Lung (tissue), 12 donors: Measurements from ENCODE around the gene LRP1. TPM values are rescaled to one million over a fixed set of nuclear protein-coding genes. Genes with fewer than 3 reads are reported as not detected.
A peak's percentile ranks its signal among the peaks of the same experiment; 100 is the strongest.

ENCODE experiments used
- ATAC-seq: fragments of 200-7000 bp; cut with Tn5 transposase; one replicate; pipeline ENCODE4 v1.9.1; 2020; ENCODE audit warnings: moderate number of reproducible peaks; ENCODE audit not compliant: insufficient read depth, low FRiP score
- DNase-seq, 3 donors: peaks; one replicate each; pipeline ENCODE4 v3.0.0-alpha.2; 2013 to 2017
- H3K27ac ChIP-seq, 2 donors: one replicate each; pipeline ENCODE4 v1.5.1; 2013; ENCODE audit warnings: mild to moderate bottlenecking in 2 of 2, moderate library complexity in 2 of 2, control low read depth in 1 of 2, inconsistent platforms in 1 of 2, low read depth in 1 of 2, low read length in 1 of 2
- H3K27me3 ChIP-seq, 3 donors: one replicate each; pipeline ENCODE4 v1.5.1; 2013; ENCODE audit warnings: low read length in 2 of 3; ENCODE audit not compliant: control insufficient read depth in 3 of 3, insufficient read depth in 3 of 3
- H3K36me3 ChIP-seq, 4 donors: one replicate each; pipeline ENCODE4 v1.5.1; 2013; ENCODE audit warnings: low read length in 4 of 4, mild to moderate bottlenecking in 1 of 4, moderate library complexity in 1 of 4; ENCODE audit not compliant: control insufficient read depth in 4 of 4, insufficient read depth in 4 of 4
- H3K4me1 ChIP-seq, 5 donors: one replicate each; pipeline ENCODE4 v1.5.1; 2013; ENCODE audit warnings: low read length in 5 of 5, mild to moderate bottlenecking in 2 of 5, moderate library complexity in 1 of 5; ENCODE audit not compliant: control insufficient read depth in 5 of 5, insufficient read depth in 5 of 5
- H3K4me3 ChIP-seq: one replicate; pipeline ENCODE4 v1.5.1; 2013; ENCODE audit warnings: mild to moderate bottlenecking, control low read depth, moderate library complexity
- H3K9ac ChIP-seq, 2 donors: one replicate each; pipeline ENCODE4 v1.5.1; 2013; ENCODE audit warnings: low read length in 2 of 2, control low read depth in 1 of 2; ENCODE audit not compliant: insufficient read depth in 1 of 2
- H3K9me3 ChIP-seq, 4 donors: one replicate each; pipeline ENCODE4 v1.5.1; 2013; ENCODE audit warnings: low read length in 3 of 4, mild to moderate bottlenecking in 1 of 4, moderate library complexity in 1 of 4; ENCODE audit not compliant: control insufficient read depth in 4 of 4, insufficient read depth in 3 of 4
- CTCF ChIP-seq: IDR thresholded peaks from 2 replicates; pipeline ENCODE4 v1.5.1; 2012; ENCODE audit warnings: mild to moderate bottlenecking; ENCODE audit errors: control extremely low read depth, extremely low read depth
- WGBS, 2 donors: extraction: QIAGEN DNeasy Blood & Tissue Kit; methylation state at CpG; one replicate each; pipeline ENCODE4 v1.1.7; 2013; 5-methylcytosine and 5-hydroxymethylcytosine counted together
- polyA plus RNA-seq, 2 donors: library from polyadenylated mRNA; stranded (reverse); fragments of 200-250 nt; gene quantifications; one replicate each; pipeline ENCODE4 v1.2.1, GENCODE V29; 2013
- total RNA-seq, 2 donors: library from RNA; depleted of rRNA in 1 of 2; stranded (reverse); fragments of >200 nt in 1 of 2; gene quantifications; one replicate each; pipeline ENCODE4 v1.2.1, GENCODE V29; 2014 to 2021
- donor health status: control.
- donor health status: control.
- donor health status: Bipolar disorder and iron deficiency.
- donor health status: healthy.
- donor health status: DM: yes; HTN: yes; CAD: no.

The LRP1 gene
- total and polyA plus RNA-seq, 4 donors = 52.6 to 338 (median 122) TPM

- DNase-seq = peak; percentile 88 to 90 (median 89)
- Histone ChIP-seq H3K27me3 (peaks cover 4 to 42% (median 22%) of the 10 kb centered on the region in 3 donors), H3K9me3 (no peaks in the 10 kb centered on the region), H3K27ac (no peak overlapping the region), H3K9ac (no peak overlapping the region), H3K4me1 (peaks cover 0 to 62% (median 15%) of the 10 kb centered on the region in 5 donors), H3K4me3 (no peak overlapping the region), H3K36me3 (peaks cover 0 to 38% (median 17%) of the 10 kb centered on the region in 4 donors)
- no peak for ATAC-seq
- WGBS, 2 donors = 73 to 88% methylated on average over 23 to 26 of the region's 26 CpGs
- TF ChIP-seq CTCF = no peak
Observed at GRCh38 chr12:57235017-57235727, 106.9 kb downstream of the LRP1 start.

GRCh38 chr12:57235728-57236131 lies 107.4 kb downstream of the LRP1 start:
- WGBS, 2 donors = 62 to 64% methylated on average over 8 of the region's 8 CpGs
- Histone ChIP-seq H3K9me3 (no peaks in the 10 kb centered on the region), H3K36me3 (peaks cover 0 to 38% (median 17%) of the 10 kb centered on the region in 4 donors), H3K27ac (no peak overlapping the region), H3K9ac (no peak overlapping the region), H3K4me3 (no peak overlapping the region), H3K4me1 (peaks cover 0 to 62% (median 10%) of the 10 kb centered on the region in 5 donors), H3K27me3 (peaks cover 4 to 48% (median 26%) of the 10 kb centered on the region in 3 donors)
- no peak for TF ChIP-seq CTCF
- ATAC-seq = no peak
- no peak for DNase-seq

- peak in 1 of 3 donors; percentile 26 for DNase-seq
- Histone ChIP-seq H3K9me3 (no peaks in the 10 kb centered on the region), H3K4me1 (peaks cover 0 to 65% (median 9%) of the 10 kb centered on the region in 5 donors), H3K9ac (no peak overlapping the region), H3K4me3 (no peak overlapping the region), H3K27me3 (peaks cover 4 to 54% (median 32%) of the 10 kb centered on the region in 3 donors), H3K36me3 (peaks cover 0 to 35% (median 16%) of the 10 kb centered on the region in 4 donors), H3K27ac (no peak overlapping the region)
- 14 to 21% methylated on average over 40 of the region's 40 CpGs for WGBS, 2 donors
- ATAC-seq = no peak
- TF ChIP-seq CTCF = no peak
Observed at GRCh38 chr12:57236201-57236924, 108.1 kb downstream of the LRP1 start.
